Measurements from ENCODE around the gene FAM133A. TPM values are rescaled to one million over a fixed set of nuclear protein-coding genes. Genes with fewer than 3 reads are reported as not detected.

The FAM133A gene
- total RNA-seq = not detected
- long read RNA-seq = 0 reads

- no peak for DNase-seq (ENCODE audit: low spot score)
These were observed at the start of gene FAM133A for GRCh38 chrX:93673869-93674271. TSS of gene FAM133A (plus strand) at chrX:93674206. CDS start at chrX:93709420, 35,214 bp downstream.

GRCh38 chrX:93637591-93637990, 36.4 kb upstream of the FAM133A start:
- DNase-seq (ENCODE audit: low spot score) = peak; percentile 35

- DNase-seq (ENCODE audit: low spot score) = no peak
These were observed 24.6 kb upstream of the FAM133A start for GRCh38 chrX:93649381-93649780.

GRCh38 chrX:93660575-93660974, 13.4 kb upstream of the FAM133A start:
- no peak for DNase-seq (ENCODE audit: low spot score)

- DNase-seq (ENCODE audit: low spot score) = peak; percentile 89
These were observed 744 bp upstream of the FAM133A start, which contains the start of gene NAP1L3 for GRCh38 chrX:93673056-93673868. TSS of gene NAP1L3 (minus strand) at chrX:93673578. CDS start at chrX:93673304, 274 bp downstream.

- DNase-seq (ENCODE audit: low spot score) = no peak
These were observed 22.0 kb downstream of the FAM133A start for GRCh38 chrX:93695981-93696380.

GRCh38 chrX:93703701-93704100, 29.7 kb downstream of the FAM133A start:
- no peak for DNase-seq (ENCODE audit: low spot score)

GRCh38 chrX:93711076-93711475, 37.1 kb downstream of the FAM133A start:
- DNase-seq (ENCODE audit: low spot score) = no peak

GRCh38 chrX:93741811-93742210, 67.8 kb downstream of the FAM133A start:
- no peak for DNase-seq (ENCODE audit: low spot score)

- no peak for DNase-seq (ENCODE audit: low spot score)
These were observed 86.2 kb downstream of the FAM133A start for GRCh38 chrX:93760163-93760562.

Other genes starting within 250 kb of the FAM133A start
- gene NAP1L3, start 628 bp upstream of the FAM133A start, total RNA-seq = 0.67 TPM